Inflammatory macrophage (primary cell): ENCODE data around the gene NCKAP5.

Experiments
- DNase-seq, 2 donors: peaks; one replicate each; pipeline ENCODE4 v3.0.0-alpha.2; 2020 to 2022

NCKAP5 gene

GRCh38 chr2:133574186-133574585 lies 5.9 kb upstream of the NCKAP5 start:
- no peak for DNase-seq

- DNase-seq: no peak
Measured at GRCh38 chr2:133573491-133574162, 5.4 kb upstream of the NCKAP5 start.

GRCh38 chr2:133571249-133571648 lies 3.0 kb upstream of the NCKAP5 start:
- DNase-seq: no peak

GRCh38 chr2:133570542-133570941 lies 2.3 kb upstream of the NCKAP5 start:
- DNase-seq: no peak

GRCh38 chr2:133569286-133569830 lies 1.1 kb upstream of the NCKAP5 start:
- DNase-seq: no peak

GRCh38 chr2:133568598-133568997 lies 335 bp upstream of the NCKAP5 start:
- DNase-seq: no peak

GRCh38 chr2:133562558-133562957 lies 5.7 kb downstream of the NCKAP5 start:
- no peak for DNase-seq

- DNase-seq: peak in 1 of 2 donors; percentile 3
Measured at GRCh38 chr2:133561045-133561852, 7.0 kb downstream of the NCKAP5 start.

GRCh38 chr2:133557614-133558013 lies 10.6 kb downstream of the NCKAP5 start:
- DNase-seq: no peak

GRCh38 chr2:133553838-133554408 lies 14.3 kb downstream of the NCKAP5 start:
- no peak for DNase-seq

GRCh38 chr2:133553251-133553650 lies 15.0 kb downstream of the NCKAP5 start:
- DNase-seq: no peak

GRCh38 chr2:133552821-133553220 lies 15.4 kb downstream of the NCKAP5 start:
- DNase-seq: no peak

GRCh38 chr2:133541797-133542196 lies 26.5 kb downstream of the NCKAP5 start:
- no peak for DNase-seq

- no peak for DNase-seq
Measured at GRCh38 chr2:133541376-133541775, 26.9 kb downstream of the NCKAP5 start.

GRCh38 chr2:133532919-133533318 lies 35.3 kb downstream of the NCKAP5 start:
- no peak for DNase-seq

- DNase-seq: no peak
Measured at GRCh38 chr2:133531382-133531781, 36.9 kb downstream of the NCKAP5 start.

- no peak for DNase-seq
Measured at GRCh38 chr2:133530645-133531044, 37.6 kb downstream of the NCKAP5 start.

- no peak for DNase-seq
Measured at GRCh38 chr2:133526530-133527300, 41.5 kb downstream of the NCKAP5 start.

- no peak for DNase-seq
Measured at GRCh38 chr2:133525613-133526529, 42.4 kb downstream of the NCKAP5 start.

GRCh38 chr2:133525090-133525489 lies 43.2 kb downstream of the NCKAP5 start:
- no peak for DNase-seq

- DNase-seq: no peak
Measured at GRCh38 chr2:133523406-133523805, 44.9 kb downstream of the NCKAP5 start.

GRCh38 chr2:133522204-133522603 lies 46.1 kb downstream of the NCKAP5 start:
- DNase-seq: no peak
